Vagina (tissue), 2 donors: Measurements from ENCODE around the gene CT45A10. TPM values are rescaled to one million over a fixed set of nuclear protein-coding genes. Genes with fewer than 3 reads are reported as not detected.
"Not testable (repeated sequence)": the region's sequence is repeated elsewhere in the genome, so short reads cannot be mapped to it uniquely, and the experiment has no call there.

Experiments used
- DNase-seq, 2 donors: peaks; one replicate each; pipeline ENCODE4 v3.0.0-alpha.2; 2017; ENCODE audit errors: extremely low spot score in 2 of 2
- H3K27ac ChIP-seq: fragments of 200-600 bp; sonication (generic); one replicate; pipeline ENCODE4 v1.5.1; 2019
- H3K27me3 ChIP-seq: fragments of 200-600 bp; sonication (generic); one replicate; pipeline ENCODE4 v1.5.1; 2019
- H3K36me3 ChIP-seq, 2 donors: fragments of 200-600 bp; sonication (generic); one replicate each; pipeline ENCODE4 v1.5.1; 2017 to 2019
- H3K4me1 ChIP-seq: fragments of 200-600 bp; sonication (generic); one replicate; pipeline ENCODE4 v1.5.1; 2019
- H3K4me3 ChIP-seq, 2 donors: fragments of 200-600 bp; sonication (generic); 1 replicate in 1 of 2; 2 replicates in 1 of 2; pipeline ENCODE4 v1.5.1; 2016 to 2019
- H3K9me3 ChIP-seq: fragments of 200-600 bp; sonication (generic); one replicate; pipeline ENCODE4 v1.5.1; 2019
- CTCF ChIP-seq, 3 experiments: fragments of 450-650 bp in 2 of 3; fragments of 200-600 bp in 1 of 3; sonication (generic) in 1 of 3; IDR thresholded peaks; one replicate each; pipeline ENCODE4 v1.5.1; 2017 to 2019; ENCODE audit warnings: antibody characterized with exemption in 3 of 3, mild to moderate bottlenecking in 2 of 3, moderate library complexity in 2 of 3
- POLR2A ChIP-seq, 2 donors: fragments of 450-650 bp; IDR thresholded peaks; one replicate each; pipeline ENCODE4 v1.6.1; 2017; ENCODE audit warnings: antibody characterized with exemption in 2 of 2, mild to moderate bottlenecking in 2 of 2, moderate library complexity in 2 of 2
- POLR2AphosphoS5 ChIP-seq, 2 donors: sonication (generic); formaldehyde crosslinking; IDR thresholded peaks; one replicate each; pipeline ENCODE4 v1.9.0; 2017; ENCODE audit warnings: antibody characterized with exemption in 2 of 2, mild to moderate bottlenecking in 2 of 2, low read depth in 1 of 2; ENCODE audit not compliant: insufficient read depth in 1 of 2
- intact Hi-C: fragments of 100-400 bp; cut with DNase I; formaldehyde crosslinking; loops from one replicate; pipeline ENCODE4 v1.15.1; 2023
- total RNA-seq: library from RNA; depleted of rRNA; stranded (reverse); fragments of >200 nt; gene quantifications from one replicate; pipeline ENCODE4 v1.2.3, GENCODE V29; 2016

Gene CT45A10
- total RNA-seq, 1 donor from 2014 or later, result not detected

- H3K4me1 ChIP-seq, result no peaks in the 10 kb centered on the region
- no peaks in the 10 kb centered on the region for H3K36me3 ChIP-seq
- TF ChIP-seq CTCF (IDR thresholded peaks at IDR 0.05) (no peak), POLR2A (IDR thresholded peaks at IDR 0.05) (no peak), POLR2AphosphoS5 (IDR thresholded peaks at IDR 0.05; ENCODE audit: insufficient read depth in 1 of 2, low read depth in 1 of 2) (no peak)
- DNase-seq, result no peak
- no peak overlapping the region for H3K27ac ChIP-seq
- no peaks in the 10 kb centered on the region for H3K27me3 ChIP-seq
- no peak overlapping the region for H3K4me3 ChIP-seq
- intact Hi-C loops, result no loop called here
- H3K9me3 ChIP-seq, result no peaks in the 10 kb centered on the region
Observed at GRCh38 chrX:135914404-135914803, 21.2 kb upstream of the CT45A10 start.

GRCh38 chrX:135910251-135910650 lies 17.0 kb upstream of the CT45A10 start:
- Histone ChIP-seq H3K4me1 (no peaks in the 10 kb centered on the region), H3K9me3 (no peaks in the 10 kb centered on the region), H3K36me3 (no peaks in the 10 kb centered on the region), H3K4me3 (no peak overlapping the region), H3K27me3 (no peaks in the 10 kb centered on the region), H3K27ac (no peak overlapping the region)
- intact Hi-C loops, result no loop called here
- TF ChIP-seq POLR2AphosphoS5 (IDR thresholded peaks at IDR 0.05; ENCODE audit: insufficient read depth in 1 of 2, low read depth in 1 of 2), result no peak
- TF ChIP-seq CTCF (IDR thresholded peaks at IDR 0.05), result no peak
- TF ChIP-seq POLR2A (IDR thresholded peaks at IDR 0.05), result no peak
- no peak for DNase-seq

GRCh38 chrX:135892781-135893180 lies 463 bp downstream of the CT45A10 start:
- H3K27ac ChIP-seq, result no peak overlapping the region
- H3K27me3 ChIP-seq, result no peaks in the 10 kb centered on the region
- H3K9me3 ChIP-seq, result no peaks in the 10 kb centered on the region
- H3K4me1 ChIP-seq, result no peaks in the 10 kb centered on the region
- no peak overlapping the region for H3K4me3 ChIP-seq
- intact Hi-C loops, result no loop called here
- DNase-seq, result no peak
- TF ChIP-seq POLR2AphosphoS5 (IDR thresholded peaks at IDR 0.05; ENCODE audit: insufficient read depth in 1 of 2, low read depth in 1 of 2) (no peak), CTCF (IDR thresholded peaks at IDR 0.05) (no peak), POLR2A (IDR thresholded peaks at IDR 0.05) (no peak)
- H3K36me3 ChIP-seq, result no peaks in the 10 kb centered on the region

- TF ChIP-seq POLR2AphosphoS5 (IDR thresholded peaks at IDR 0.05; ENCODE audit: insufficient read depth in 1 of 2, low read depth in 1 of 2) (no peak), CTCF (IDR thresholded peaks at IDR 0.05) (no peak)
- intact Hi-C loops, result no loop called here
- no peak overlapping the region for H3K4me3 ChIP-seq
- no peaks in the 10 kb centered on the region for H3K27me3 ChIP-seq
- H3K9me3 ChIP-seq, result no peaks in the 10 kb centered on the region
- no peaks in the 10 kb centered on the region for H3K36me3 ChIP-seq
- DNase-seq, result no peak
- no peaks in the 10 kb centered on the region for H3K4me1 ChIP-seq
- H3K27ac ChIP-seq, result no peak overlapping the region
Observed at GRCh38 chrX:135890087-135890585, 3.1 kb downstream of the CT45A10 start.

- H3K9me3 ChIP-seq, H3K36me3 ChIP-seq, H3K27me3 ChIP-seq, H3K4me1 ChIP-seq, intact Hi-C loops, H3K27ac ChIP-seq, H3K4me3 ChIP-seq, DNase-seq: not testable (repeated sequence)
Observed at GRCh38 chrX:135888976-135889375, 4.3 kb downstream of the CT45A10 start.

- H3K4me3 ChIP-seq, intact Hi-C loops, H3K9me3 ChIP-seq, H3K4me1 ChIP-seq, DNase-seq, H3K27me3 ChIP-seq, H3K36me3 ChIP-seq, H3K27ac ChIP-seq: not testable (repeated sequence)
Observed at GRCh38 chrX:135888230-135888629, 5.0 kb downstream of the CT45A10 start.

- H3K27me3 ChIP-seq, intact Hi-C loops, H3K4me1 ChIP-seq, H3K9me3 ChIP-seq, DNase-seq, H3K27ac ChIP-seq, H3K36me3 ChIP-seq, H3K4me3 ChIP-seq: not testable (repeated sequence)
Observed at GRCh38 chrX:135882741-135883140, 10.5 kb downstream of the CT45A10 start.

- DNase-seq, H3K4me1 ChIP-seq, H3K9me3 ChIP-seq, H3K4me3 ChIP-seq, H3K27ac ChIP-seq, H3K27me3 ChIP-seq, intact Hi-C loops, H3K36me3 ChIP-seq: not testable (repeated sequence)
Observed at GRCh38 chrX:135871712-135872111, 21.5 kb downstream of the CT45A10 start, which contains the start of gene CT45A9. CT45A9 (minus strand) TSS chrX:135871812; CDS start chrX:135868061, 3,751 bp downstream.

GRCh38 chrX:135854438-135854837 lies 38.8 kb downstream of the CT45A10 start, which contains the start of gene CT45A8:
CT45A8 (minus strand) TSS chrX:135854538; CDS start chrX:135850783, 3,755 bp downstream.
- H3K27ac ChIP-seq, DNase-seq, H3K36me3 ChIP-seq, intact Hi-C loops, H3K27me3 ChIP-seq, H3K4me3 ChIP-seq, H3K4me1 ChIP-seq, H3K9me3 ChIP-seq: not testable (repeated sequence)
